Measurements from ENCODE around the gene RAB42. TPM values are rescaled to one million over a fixed set of nuclear protein-coding genes. Genes with fewer than 3 reads are reported as not detected.

RAB42 gene
- total RNA-seq, 2 donors from 2014 or later, result 0.99 to 2.3 TPM

DNA sequence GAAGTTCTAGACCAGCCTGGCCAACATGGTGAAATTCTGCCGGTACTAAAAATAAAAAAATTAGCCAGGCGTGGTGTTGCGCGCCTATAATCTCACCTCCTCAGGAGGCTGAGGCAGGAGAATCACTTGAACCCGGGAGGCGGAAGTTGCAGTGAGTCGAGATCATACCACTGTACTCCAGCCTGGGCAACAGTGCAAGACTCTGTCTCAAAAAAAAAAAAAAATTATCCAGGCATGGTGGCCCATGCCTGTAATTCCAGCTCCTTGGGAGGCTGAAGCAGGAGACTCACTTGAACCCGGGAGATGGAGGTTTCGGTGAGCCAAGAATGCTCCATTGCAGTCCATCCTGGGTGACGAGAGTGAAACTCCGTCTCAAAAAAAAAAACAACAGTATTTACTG lies 18.5 kb upstream of the RAB42 start:
- Histone ChIP-seq H3K27me3 (no peaks in the 10 kb centered on the region), H3K9me3 (no peaks in the 10 kb centered on the region), H3K4me1 (no peaks in the 10 kb centered on the region), H3K27ac (no peak overlapping the region), H3K4me3 (no peak overlapping the region), H3K36me3 (peaks cover 3% of the 10 kb centered on the region), H3K9ac (ENCODE audit: low read depth in 2 of 2, low read length in 2 of 2) (no peak overlapping the region)
- DNase-seq, result no peak
- intact Hi-C loops (cut with DNase I), result no loop called here
- TF ChIP-seq, protein P1, sequence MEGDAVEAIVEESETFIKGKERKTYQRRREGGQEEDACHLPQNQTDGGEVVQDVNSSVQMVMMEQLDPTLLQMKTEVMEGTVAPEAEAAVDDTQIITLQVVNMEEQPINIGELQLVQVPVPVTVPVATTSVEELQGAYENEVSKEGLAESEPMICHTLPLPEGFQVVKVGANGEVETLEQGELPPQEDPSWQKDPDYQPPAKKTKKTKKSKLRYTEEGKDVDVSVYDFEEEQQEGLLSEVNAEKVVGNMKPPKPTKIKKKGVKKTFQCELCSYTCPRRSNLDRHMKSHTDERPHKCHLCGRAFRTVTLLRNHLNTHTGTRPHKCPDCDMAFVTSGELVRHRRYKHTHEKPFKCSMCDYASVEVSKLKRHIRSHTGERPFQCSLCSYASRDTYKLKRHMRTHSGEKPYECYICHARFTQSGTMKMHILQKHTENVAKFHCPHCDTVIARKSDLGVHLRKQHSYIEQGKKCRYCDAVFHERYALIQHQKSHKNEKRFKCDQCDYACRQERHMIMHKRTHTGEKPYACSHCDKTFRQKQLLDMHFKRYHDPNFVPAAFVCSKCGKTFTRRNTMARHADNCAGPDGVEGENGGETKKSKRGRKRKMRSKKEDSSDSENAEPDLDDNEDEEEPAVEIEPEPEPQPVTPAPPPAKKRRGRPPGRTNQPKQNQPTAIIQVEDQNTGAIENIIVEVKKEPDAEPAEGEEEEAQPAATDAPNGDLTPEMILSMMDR (IDR thresholded peaks at IDR 0.05), result no peak

DNA sequence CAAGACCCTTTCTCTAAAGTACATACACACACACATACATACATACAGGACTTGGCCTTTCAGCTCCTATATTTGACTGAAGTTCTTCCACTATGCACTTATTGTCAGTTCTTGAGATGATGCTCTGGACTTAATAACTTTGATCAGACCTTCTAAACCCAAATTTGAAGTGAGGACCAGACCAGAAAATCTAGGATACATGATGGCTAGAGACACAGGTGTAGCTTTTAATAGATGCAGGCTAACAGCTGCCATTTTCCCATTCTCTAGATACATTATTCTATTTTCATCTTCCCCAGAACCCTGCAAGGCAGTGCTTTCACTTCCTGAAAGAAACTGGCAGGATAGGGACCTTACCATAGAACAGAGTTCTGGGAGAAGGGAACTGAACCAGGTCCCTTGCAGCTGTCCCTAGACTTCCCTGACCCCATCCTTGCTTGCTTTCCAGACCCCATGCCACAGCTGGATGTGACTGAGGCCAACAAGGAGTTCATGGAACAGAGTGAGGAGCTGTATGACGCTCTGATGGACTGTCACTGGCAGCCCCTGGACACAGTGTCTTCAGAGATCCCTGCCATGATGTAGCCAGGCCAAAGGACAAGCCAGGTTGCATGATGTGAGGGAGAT lies 14.9 kb upstream of the RAB42 start:
- H3K9me3 ChIP-seq, result no peaks in the 10 kb centered on the region
- intact Hi-C loops (cut with DNase I), result no loop called here
- no peak overlapping the region for H3K4me3 ChIP-seq
- TF ChIP-seq, protein P1 (IDR thresholded peaks at IDR 0.05), result no peak
- peaks cover 8% of the 10 kb centered on the region for H3K36me3 ChIP-seq
- DNase-seq, result no peak
- no peak overlapping the region for H3K27ac ChIP-seq
- no peaks in the 10 kb centered on the region for H3K27me3 ChIP-seq
- no peak overlapping the region for H3K9ac ChIP-seq (ENCODE audit: low read depth in 2 of 2, low read length in 2 of 2)
- peaks cover 9% of the 10 kb centered on the region for H3K4me1 ChIP-seq

- H3K9ac ChIP-seq (ENCODE audit: low read depth in 2 of 2, low read length in 2 of 2), result no peak overlapping the region
- no peaks in the 10 kb centered on the region for H3K27me3 ChIP-seq
- no peaks in the 10 kb centered on the region for H3K9me3 ChIP-seq
- H3K4me3 ChIP-seq, result no peak overlapping the region
- peaks cover 8% of the 10 kb centered on the region for H3K36me3 ChIP-seq
- TF ChIP-seq, protein P1 (IDR thresholded peaks at IDR 0.05), result no peak
- DNase-seq, result no peak
- no peak overlapping the region for H3K27ac ChIP-seq
- H3K4me1 ChIP-seq, result peaks cover 9% of the 10 kb centered on the region
- intact Hi-C loops (cut with DNase I), result no loop called here
Measured at GRCh38 chr1:28577738-28578536, 14.1 kb upstream of the RAB42 start.

- H3K9ac ChIP-seq (ENCODE audit: low read depth in 2 of 2, low read length in 2 of 2), result peak overlapping the region in 1 of 2 donors; percentile 6
- H3K27ac ChIP-seq, result no peak overlapping the region
- H3K9me3 ChIP-seq, result no peaks in the 10 kb centered on the region
- H3K4me3 ChIP-seq, result no peak overlapping the region
- no peak for DNase-seq
- peaks cover 9% of the 10 kb centered on the region for H3K4me1 ChIP-seq
- H3K27me3 ChIP-seq, result no peaks in the 10 kb centered on the region
- H3K36me3 ChIP-seq, result peaks cover 8% of the 10 kb centered on the region
- intact Hi-C loops (cut with DNase I), result no loop called here
- TF ChIP-seq, protein P1 (IDR thresholded peaks at IDR 0.05), result no peak
Measured at GRCh38 chr1:28578696-28579218, 13.3 kb upstream of the RAB42 start.

DNA sequence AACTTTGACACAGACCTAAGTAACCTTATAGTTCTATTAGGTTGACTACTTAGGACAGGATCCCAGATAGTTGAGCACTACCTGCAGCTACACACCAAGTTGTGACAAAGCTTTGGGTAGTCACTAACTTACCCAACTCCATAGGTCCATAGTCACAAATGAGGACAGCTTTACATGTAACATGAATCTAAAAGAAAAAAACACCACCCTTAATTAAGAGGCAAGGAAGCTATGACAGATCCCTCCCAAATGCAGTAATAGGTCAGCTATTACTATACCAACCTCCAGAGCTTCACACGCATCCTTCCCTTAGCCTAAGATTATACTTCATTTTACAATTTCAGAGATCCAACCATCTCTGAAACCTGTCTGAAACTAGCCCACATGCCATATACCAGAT lies 12.7 kb upstream of the RAB42 start:
- H3K9me3 ChIP-seq, result no peaks in the 10 kb centered on the region
- intact Hi-C loops (cut with DNase I), result no loop called here
- no peak for DNase-seq
- peak overlapping the region in 1 of 2 donors; percentile 100 for H3K9ac ChIP-seq (ENCODE audit: low read depth in 2 of 2, low read length in 2 of 2)
- no peak overlapping the region for H3K27ac ChIP-seq
- H3K4me1 ChIP-seq, result peaks cover 9% of the 10 kb centered on the region
- no peaks in the 10 kb centered on the region for H3K27me3 ChIP-seq
- H3K4me3 ChIP-seq, result peak overlapping the region; percentile 87
- TF ChIP-seq, protein P1 (IDR thresholded peaks at IDR 0.05), result no peak
- H3K36me3 ChIP-seq, result peaks cover 8% of the 10 kb centered on the region

Data from colonic mucosa (tissue), 4 donors.